Measurements from ENCODE around the gene HS3ST5. TPM values are rescaled to one million over a fixed set of nuclear protein-coding genes. Genes with fewer than 3 reads are reported as not detected.

HS3ST5 gene
- total RNA-seq, 1 experiment from 2014 or later, result 8.7 TPM

GRCh38 chr6:114140416-114140815 lies 202.4 kb downstream of the HS3ST5 start:
- Mint-ChIP-seq H3K4me3 (no peak overlapping the region), H3K27me3 (ENCODE audit: low read depth) (no peaks in the 10 kb centered on the region), H3K36me3 (peaks cover 5% of the 10 kb centered on the region; the same call in 1 of the 2 replicates), H3K9me3 (peaks cover 11% of the 10 kb centered on the region), H3K27ac (no peak overlapping the region; the same call in 1 of the 2 replicates), H3K4me1 (peaks cover 16% of the 10 kb centered on the region)
- ChIA-PET CTCF (no interaction called here), POLR2A (no interaction called here)
- DNase-seq (ENCODE audit: low spot score), result no peak
- no peak for TF ChIP-seq PRRX2 (CRISPR knock-in tag; IDR thresholded peaks at IDR 0.05)
- TF ChIP-seq OVOL2 (CRISPR knock-in tag; IDR thresholded peaks at IDR 0.05; ENCODE audit: borderline replicate concordance), result no peak
- no peak for TF ChIP-seq E2F4 (CRISPR knock-in tag; IDR thresholded peaks at IDR 0.05; ENCODE audit: borderline replicate concordance, low read depth)
- no peak for TF ChIP-seq ATF6 (CRISPR knock-in tag; IDR thresholded peaks at IDR 0.05)
- TF ChIP-seq ELF4 (CRISPR knock-in tag; IDR thresholded peaks at IDR 0.05; ENCODE audit: low read depth), result no peak
- no peak for TF ChIP-seq ZSCAN18 (CRISPR knock-in tag; IDR thresholded peaks at IDR 0.05)
- TF ChIP-seq ZBTB21 (CRISPR knock-in tag; IDR thresholded peaks at IDR 0.05; ENCODE audit: borderline replicate concordance), result no peak
- TF ChIP-seq GABPB1 (CRISPR knock-in tag; IDR thresholded peaks at IDR 0.05), result no peak
- no peak for TF ChIP-seq ZNF425 (CRISPR knock-in tag; conservative IDR thresholded peaks at IDR 0.05)
- TF ChIP-seq USF1 (CRISPR knock-in tag; IDR thresholded peaks at IDR 0.05), result no peak
- no peak for TF ChIP-seq JUN (CRISPR knock-in tag; IDR thresholded peaks at IDR 0.05)
- no peak for TF ChIP-seq TEAD4 (CRISPR knock-in tag; IDR thresholded peaks at IDR 0.05)
- no peak for ATAC-seq

GRCh38 chr6:114138577-114139248 lies 204.1 kb downstream of the HS3ST5 start:
- POLR2A ChIA-PET, result no interaction called here
- peaks cover 10% of the 10 kb centered on the region for H3K4me1 Mint-ChIP-seq
- no peak for TF ChIP-seq NR1H2 (CRISPR knock-in tag; IDR thresholded peaks at IDR 0.05)
- TF ChIP-seq FOXP1 (CRISPR knock-in tag; IDR thresholded peaks at IDR 0.05; ENCODE audit: borderline replicate concordance), result no peak
- no peak for TF ChIP-seq TP53 (CRISPR knock-in tag; IDR thresholded peaks at IDR 0.05)
- no peak for TF ChIP-seq NR3C1 (CRISPR knock-in tag; conservative IDR thresholded peaks at IDR 0.05; ENCODE audit: low read depth)
- no peak for TF ChIP-seq NFYB (CRISPR knock-in tag; conservative IDR thresholded peaks at IDR 0.05; ENCODE audit: low read depth)
- no peak for TF ChIP-seq JUN (CRISPR knock-in tag; IDR thresholded peaks at IDR 0.05)
- no peak for TF ChIP-seq GRHL2 (CRISPR knock-in tag; IDR thresholded peaks at IDR 0.05; ENCODE audit: insufficient replicate concordance, severe bottlenecking)
- TF ChIP-seq ZNF317 (CRISPR knock-in tag; IDR thresholded peaks at IDR 0.05; ENCODE audit: borderline replicate concordance, low read depth), result no peak
- no peak for TF ChIP-seq MLX (CRISPR knock-in tag; IDR thresholded peaks at IDR 0.05)
- no peak for TF ChIP-seq FOXK1 (CRISPR knock-in tag; IDR thresholded peaks at IDR 0.05)
- no peak for TF ChIP-seq ZNF121 (CRISPR knock-in tag; IDR thresholded peaks at IDR 0.05)
- TF ChIP-seq ZNF263 (CRISPR knock-in tag; IDR thresholded peaks at IDR 0.05; ENCODE audit: low read depth), result no peak
- peaks cover 5% of the 10 kb centered on the region; the same call in 1 of the 2 replicates for H3K36me3 Mint-ChIP-seq
- CTCF ChIA-PET, result interaction anchor here (0.9 kb wide), 1 partner anchor 30 kb away, joined by 5 read pairs; no protein-coding TSS in a partner anchor
- ATAC-seq (no peak), DNase-seq (ENCODE audit: low spot score) (no peak)
- peaks cover 11% of the 10 kb centered on the region for H3K9me3 Mint-ChIP-seq
- no peak overlapping the region for H3K27ac Mint-ChIP-seq
- no peaks in the 10 kb centered on the region for H3K27me3 Mint-ChIP-seq (ENCODE audit: low read depth)
- no peak overlapping the region for H3K4me3 Mint-ChIP-seq

All from WTC11 (cell line).